GM12864 (cell line): ENCODE results near the gene LRGUK.

Experiments used
- DNase-seq: peaks from one replicate; pipeline ENCODE4 v3.0.0-alpha.2; 2011; ENCODE audit warnings: low read depth
- H3K4me3 ChIP-seq: 2 replicates; pipeline ENCODE4 v1.5.1; 2011; ENCODE audit warnings: mild to moderate bottlenecking, low read depth, low read length, control low read depth
- CTCF ChIP-seq: IDR thresholded peaks from 2 replicates; pipeline ENCODE4 v1.5.1; 2011; ENCODE audit warnings: low read depth, mild to moderate bottlenecking, moderate library complexity, low read length, control low read depth, inconsistent platforms; ENCODE audit errors: missing control alignments

Gene LRGUK

GRCh38 chr7:134203186-134203889 lies 76.2 kb downstream of the LRGUK start:
- no peak for DNase-seq
- no peak for TF ChIP-seq CTCF
- no peak overlapping the region for H3K4me3 ChIP-seq

GRCh38 chr7:134209322-134210015 lies 82.3 kb downstream of the LRGUK start:
- TF ChIP-seq CTCF = no peak
- no peak for DNase-seq

GRCh38 chr7:134210227-134210626 lies 83.1 kb downstream of the LRGUK start:
- no peak for DNase-seq

More at GRCh38 chr7:134209322-134210015, 82.3 kb downstream of the LRGUK start:
- H3K4me3 ChIP-seq = no peak overlapping the region

GRCh38 chr7:134210976-134211663 lies 84.0 kb downstream of the LRGUK start:
- no peak for TF ChIP-seq CTCF

More at GRCh38 chr7:134210227-134210626, 83.1 kb downstream of the LRGUK start:
- H3K4me3 ChIP-seq = no peak overlapping the region
- no peak for TF ChIP-seq CTCF

GRCh38 chr7:134211817-134212216 lies 84.7 kb downstream of the LRGUK start:
- no peak for DNase-seq
- no peak for TF ChIP-seq CTCF

More at GRCh38 chr7:134210976-134211663, 84.0 kb downstream of the LRGUK start:
- no peak for DNase-seq
- H3K4me3 ChIP-seq = no peak overlapping the region

GRCh38 chr7:134212576-134213546 lies 85.7 kb downstream of the LRGUK start:
- H3K4me3 ChIP-seq = no peak overlapping the region
- DNase-seq = no peak
- no peak for TF ChIP-seq CTCF

More at GRCh38 chr7:134211817-134212216, 84.7 kb downstream of the LRGUK start:
- H3K4me3 ChIP-seq = no peak overlapping the region
